ENCODE measurements around the gene PRAMEF20.
"Not testable (repeated sequence)": the region's sequence is repeated elsewhere in the genome, so short reads cannot be mapped to it uniquely, and the experiment has no call there.

PRAMEF20 gene

GRCh38 chr1:13410150-13410549 is at the start of gene PRAMEF20:
PRAMEF20 (plus strand) TSS chr1:13410450; CDS start chr1:13416355, 5,905 bp downstream.
- not testable (repeated sequence) for DNase-seq (ENCODE audit: low spot score)

DNA sequence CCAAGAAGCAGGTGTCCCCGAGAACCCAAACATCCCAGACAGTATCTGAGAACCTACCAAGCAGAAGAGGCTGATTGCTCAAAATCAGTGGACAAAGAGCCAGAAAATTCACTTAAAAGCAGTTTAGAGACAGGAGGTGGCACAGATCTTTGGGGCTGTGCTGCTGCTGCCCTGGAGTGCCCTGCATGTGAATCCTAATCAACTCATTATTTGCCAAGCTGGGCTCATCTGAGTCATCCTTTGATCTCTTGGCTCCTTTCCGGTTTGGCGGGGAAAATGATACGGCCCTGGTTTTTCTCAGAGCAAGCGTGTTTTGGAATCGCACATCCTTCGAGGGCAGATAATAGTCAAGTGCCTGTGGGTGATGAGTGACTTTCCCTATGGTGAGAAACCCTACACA is 47.9 kb upstream of the PRAMEF20 start:
- not testable (repeated sequence) for DNase-seq (ENCODE audit: low spot score)

GRCh38 chr1:13364928-13365327 is 45.3 kb upstream of the PRAMEF20 start:
- DNase-seq (ENCODE audit: low spot score), result not testable (repeated sequence)

DNA sequence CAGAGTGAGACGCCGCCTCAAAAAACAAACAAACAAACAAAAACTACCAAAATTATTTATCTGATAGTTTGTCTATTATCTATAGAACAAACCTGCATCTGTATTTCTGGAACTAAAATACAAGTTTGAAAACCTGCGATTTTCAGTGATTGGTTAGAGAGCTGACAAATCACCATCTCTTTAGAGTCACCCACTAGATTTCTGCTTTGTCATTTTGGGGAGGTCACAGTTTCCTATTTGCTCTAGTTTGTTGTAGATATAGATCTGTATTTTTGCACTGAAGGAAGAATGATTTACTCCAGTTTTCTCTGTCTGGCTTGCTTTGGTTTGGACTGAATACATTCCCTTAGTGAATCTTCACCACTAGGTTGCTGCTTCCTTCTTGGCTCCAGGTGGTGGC is 43.7 kb upstream of the PRAMEF20 start:
- DNase-seq (ENCODE audit: low spot score), result not testable (repeated sequence)

GRCh38 chr1:13368544-13368943 is 41.7 kb upstream of the PRAMEF20 start:
- peak; percentile 4 for DNase-seq (ENCODE audit: low spot score)

- not testable (repeated sequence) for DNase-seq (ENCODE audit: low spot score)
Measured at GRCh38 chr1:13378983-13379382, 31.3 kb upstream of the PRAMEF20 start.

DNA sequence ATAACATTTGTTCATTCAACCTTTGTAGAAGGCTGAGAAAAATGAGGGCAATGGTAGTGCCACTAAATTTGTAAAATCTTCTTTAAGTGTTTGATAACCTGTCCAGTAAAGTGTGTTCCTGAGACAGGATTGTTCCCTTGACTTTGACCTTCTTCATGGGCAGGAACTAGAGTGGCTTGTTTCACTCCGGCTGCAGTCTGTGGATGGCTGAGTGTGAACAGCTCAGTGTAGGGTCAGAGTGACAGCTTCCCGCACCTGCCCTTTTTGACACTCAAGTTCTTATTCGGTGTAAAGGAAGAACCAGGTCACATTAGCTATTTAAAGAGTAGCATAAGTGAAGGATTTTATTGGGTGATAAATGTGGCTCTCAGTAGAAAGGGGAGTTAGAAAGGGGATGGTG is 29.9 kb upstream of the PRAMEF20 start:
- not testable (repeated sequence) for DNase-seq (ENCODE audit: low spot score)

GRCh38 chr1:13389332-13389731 is 20.9 kb upstream of the PRAMEF20 start, which contains the start of gene PRAMEF17:
PRAMEF17 (plus strand) TSS chr1:13389632; CDS start chr1:13389658, 26 bp downstream.
- DNase-seq (ENCODE audit: low spot score), result not testable (repeated sequence)

DNA sequence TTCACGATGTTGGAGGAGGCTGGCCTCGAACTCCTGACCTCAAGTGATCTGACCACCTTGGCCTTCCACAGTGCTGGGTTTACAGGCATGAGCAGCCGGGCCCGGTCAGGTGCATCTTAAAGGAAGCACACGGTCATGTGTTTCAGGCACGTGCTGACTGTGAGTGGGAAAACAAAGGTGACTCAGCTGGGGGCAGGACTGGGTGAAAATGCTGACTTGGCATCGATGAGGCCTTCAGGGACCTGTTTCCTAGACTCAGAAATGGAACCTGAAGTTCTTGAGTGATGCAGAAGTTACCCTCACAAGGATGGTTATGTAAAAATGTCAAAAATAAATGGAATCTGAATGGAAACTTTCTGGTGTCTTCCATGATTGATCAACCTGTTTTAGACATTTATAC is 17.2 kb upstream of the PRAMEF20 start:
- not testable (repeated sequence) for DNase-seq (ENCODE audit: low spot score)

GRCh38 chr1:13394761-13395160 is 15.5 kb upstream of the PRAMEF20 start:
- not testable (repeated sequence) for DNase-seq (ENCODE audit: low spot score)

GRCh38 chr1:13395311-13395710 is 14.9 kb upstream of the PRAMEF20 start:
- DNase-seq (ENCODE audit: low spot score), result not testable (repeated sequence)

DNA sequence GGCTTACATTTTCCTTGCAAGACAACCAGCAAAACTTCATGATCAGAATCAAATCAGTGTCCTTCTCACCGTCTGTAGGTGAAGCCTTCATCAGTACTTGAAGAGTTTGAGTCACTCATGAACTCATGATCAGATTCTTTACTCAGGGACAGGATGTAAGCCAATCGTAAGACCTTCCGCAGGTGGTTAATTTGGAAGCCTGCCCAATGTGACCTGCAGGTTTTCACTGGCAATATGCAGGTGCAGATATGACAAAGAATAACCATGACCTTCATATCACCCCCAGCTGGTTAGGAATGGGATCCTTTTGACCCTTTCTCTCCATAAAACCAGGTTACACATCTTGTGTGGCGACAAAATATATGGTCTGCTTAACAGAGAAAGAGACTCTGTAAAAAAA is 2.4 kb upstream of the PRAMEF20 start:
- no peak for DNase-seq (ENCODE audit: low spot score)

GRCh38 chr1:13430495-13430894 is 20.2 kb downstream of the PRAMEF20 start:
- DNase-seq (ENCODE audit: low spot score), result no peak

GRCh38 chr1:13432251-13432650 is 22.0 kb downstream of the PRAMEF20 start:
- DNase-seq (ENCODE audit: low spot score), result no peak

- DNase-seq (ENCODE audit: low spot score), result not testable (repeated sequence)
Measured at GRCh38 chr1:13433694-13434358, 23.6 kb downstream of the PRAMEF20 start.

DNA sequence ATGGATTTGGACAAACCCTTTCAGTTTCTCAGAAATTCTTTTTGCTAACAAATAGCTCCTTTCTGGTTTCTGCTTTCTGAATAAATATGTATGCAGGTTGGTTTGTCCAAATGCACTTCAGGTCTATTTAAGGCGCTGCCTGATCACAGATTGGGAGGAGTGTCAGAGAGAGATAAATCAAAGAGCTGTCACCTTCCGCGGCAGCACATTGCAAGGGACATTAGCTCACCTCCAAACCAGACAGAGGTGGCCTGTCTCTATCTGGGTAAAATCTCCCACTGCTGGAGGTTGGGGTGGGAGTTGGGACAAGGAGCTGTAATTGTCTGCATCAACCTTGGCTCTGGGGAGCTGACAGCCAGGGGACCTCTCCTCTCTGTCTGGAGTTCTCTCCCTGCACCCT is 25.2 kb downstream of the PRAMEF20 start:
- no peak for DNase-seq (ENCODE audit: low spot score)

- not testable (repeated sequence) for DNase-seq (ENCODE audit: low spot score)
Measured at GRCh38 chr1:13439104-13439783, 29.0 kb downstream of the PRAMEF20 start.

- DNase-seq (ENCODE audit: low spot score), result no peak
Measured at GRCh38 chr1:13443335-13443979, 33.2 kb downstream of the PRAMEF20 start.

DNA sequence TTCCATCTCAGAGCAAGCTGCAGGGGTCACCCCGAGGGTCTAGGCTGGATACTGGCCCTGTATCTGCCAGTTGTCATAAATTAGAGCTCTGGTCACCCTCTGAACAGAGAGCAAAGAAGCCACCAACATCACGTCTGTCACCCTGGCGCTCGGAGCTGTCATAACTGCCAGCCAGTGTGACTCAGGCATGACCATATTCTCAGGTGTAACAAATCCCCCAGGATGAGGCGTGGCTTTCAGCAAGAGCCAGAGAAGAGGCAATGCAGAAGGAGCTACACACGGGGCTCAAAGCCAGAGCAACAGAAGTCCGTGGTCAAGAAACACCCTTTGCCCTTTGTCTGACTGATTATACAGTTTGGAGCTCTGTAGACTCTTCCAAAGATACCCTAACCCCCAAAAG is 40.0 kb downstream of the PRAMEF20 start:
- no peak for DNase-seq (ENCODE audit: low spot score)

DNA sequence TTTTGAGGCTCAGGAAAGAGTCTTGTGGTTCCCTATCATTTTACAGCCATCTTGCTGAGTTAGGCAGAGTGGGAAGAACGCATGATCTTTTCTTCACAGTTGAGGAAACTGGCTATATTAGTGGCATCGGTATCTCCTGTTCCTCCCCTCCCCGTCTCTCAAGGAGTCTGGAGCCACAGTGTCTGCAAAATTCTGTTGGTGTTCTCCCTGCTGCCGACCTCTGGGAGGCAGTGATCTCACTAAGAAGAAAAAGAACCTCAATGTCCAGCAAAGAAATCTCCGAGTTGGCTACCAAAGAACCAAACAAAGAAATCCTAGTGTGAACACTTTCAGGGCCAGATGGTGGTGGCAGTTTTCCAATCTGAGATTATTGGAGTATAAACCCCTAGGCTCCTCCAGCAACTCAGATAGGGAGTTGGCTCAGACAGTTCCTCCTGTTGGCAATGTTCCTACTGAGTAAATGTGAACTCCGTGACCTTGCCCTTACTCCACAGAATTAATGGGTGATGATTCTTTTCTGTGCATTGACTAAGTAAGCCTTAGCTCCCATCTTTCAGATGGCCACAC is 41.2 kb downstream of the PRAMEF20 start:
- no peak for DNase-seq (ENCODE audit: low spot score)

GRCh38 chr1:13456904-13457532 is 46.8 kb downstream of the PRAMEF20 start:
- DNase-seq (ENCODE audit: low spot score), result no peak

DNA sequence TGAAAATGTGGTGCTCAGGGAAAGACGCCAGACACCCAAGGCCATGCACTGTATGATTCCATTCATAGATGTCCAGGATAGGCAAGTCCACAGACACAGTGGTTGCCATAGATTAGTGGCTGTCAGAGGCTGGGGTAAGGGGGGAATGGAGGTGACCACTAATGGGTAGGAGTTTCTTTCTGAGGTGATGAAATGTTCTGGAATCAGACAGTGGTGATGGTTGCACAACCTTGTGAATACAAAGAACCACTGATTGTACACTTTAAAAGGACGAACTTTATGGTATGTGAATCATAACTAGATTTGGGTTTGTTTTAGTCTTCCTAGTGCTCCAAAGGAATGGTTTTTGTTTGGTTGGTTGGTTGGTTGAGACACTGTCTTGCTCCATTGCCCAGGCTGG is 51.7 kb downstream of the PRAMEF20 start:
- DNase-seq (ENCODE audit: low spot score), result no peak

All from germinal center (tissue), 1 donor.